ENCODE data around the gene PHLDB2.

PHLDB2 gene

DNA sequence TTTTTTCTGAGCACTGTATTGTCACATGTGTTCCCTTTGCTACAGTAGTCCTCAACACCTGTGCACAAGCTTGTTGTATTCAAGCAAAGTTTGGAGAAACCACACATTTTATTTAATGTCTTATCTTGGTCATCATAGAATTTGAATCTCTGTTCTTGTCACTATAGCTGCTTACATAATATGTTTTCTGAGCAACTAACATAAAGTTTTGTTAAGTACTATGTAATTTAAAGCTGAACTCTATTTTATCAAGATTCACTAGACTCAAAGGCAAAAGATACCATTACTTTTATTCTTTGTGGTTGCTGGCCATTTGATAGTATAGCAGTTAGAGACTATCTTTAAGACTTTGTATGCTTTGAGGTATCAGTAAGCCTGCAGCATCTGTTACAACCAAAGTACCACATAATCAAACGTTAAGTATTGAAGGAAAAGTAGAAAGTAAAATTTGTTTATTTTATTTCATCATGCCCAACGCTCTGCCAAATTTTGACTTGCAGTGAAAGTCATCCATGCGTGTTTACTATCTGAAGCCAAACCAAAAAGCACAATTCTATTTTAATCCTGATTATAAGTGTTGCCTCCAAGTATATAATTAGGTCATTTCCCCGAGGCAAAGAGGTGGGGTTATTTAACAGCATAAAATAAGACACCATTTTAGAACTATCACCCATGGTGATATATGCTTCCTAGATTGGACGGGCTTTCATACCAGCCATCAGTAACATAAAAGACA, 109.4 kb downstream of the PHLDB2 start:
- no peak for DNase-seq

DNA sequence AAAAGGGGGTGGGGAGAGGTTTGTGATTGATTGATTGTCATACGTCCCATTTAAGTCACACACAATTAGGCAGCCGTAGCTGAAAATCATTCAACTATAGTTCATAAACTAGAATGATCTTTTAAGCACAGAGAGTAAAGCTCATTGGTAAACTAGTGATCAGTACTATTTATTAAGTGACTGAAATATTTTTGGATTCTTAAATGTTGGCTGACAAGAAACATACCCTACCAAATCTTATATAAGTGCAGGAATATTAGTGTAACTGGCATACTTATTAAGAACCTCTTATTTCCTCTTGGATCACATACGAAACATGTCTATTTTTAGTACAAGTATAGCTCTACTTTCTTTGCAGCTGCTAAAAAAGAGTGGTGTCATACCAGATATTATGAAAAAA, 111.3 kb downstream of the PHLDB2 start:
- DNase-seq = no peak

DNA sequence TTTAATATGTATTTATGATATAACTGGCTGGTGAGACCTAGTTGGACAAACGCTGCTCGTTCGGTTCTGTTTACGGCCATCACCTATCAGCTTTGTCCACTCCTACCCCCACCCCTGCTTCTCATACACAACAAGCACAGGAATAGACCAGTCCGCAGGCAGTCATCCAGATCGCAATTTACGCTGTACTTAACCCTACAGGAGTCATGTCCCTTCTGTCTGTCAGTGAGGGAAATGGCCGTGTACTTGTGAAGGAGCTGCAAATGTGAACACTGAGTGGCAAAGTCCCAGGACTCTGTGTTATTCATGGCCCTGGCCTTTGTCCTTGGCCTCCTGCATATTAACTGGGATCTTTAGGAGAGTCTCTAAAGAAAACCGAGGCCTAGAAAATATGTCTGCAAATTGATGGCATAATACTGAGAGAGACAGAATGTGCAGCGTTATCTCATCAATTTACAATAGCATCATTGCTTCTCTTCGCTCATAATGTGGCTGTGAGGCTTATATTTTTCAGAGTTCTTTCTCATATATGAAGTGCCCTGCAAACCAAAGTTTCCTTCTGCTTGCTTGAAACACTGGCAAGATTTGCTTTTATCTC, 112.6 kb downstream of the PHLDB2 start:
- no peak for DNase-seq

DNA sequence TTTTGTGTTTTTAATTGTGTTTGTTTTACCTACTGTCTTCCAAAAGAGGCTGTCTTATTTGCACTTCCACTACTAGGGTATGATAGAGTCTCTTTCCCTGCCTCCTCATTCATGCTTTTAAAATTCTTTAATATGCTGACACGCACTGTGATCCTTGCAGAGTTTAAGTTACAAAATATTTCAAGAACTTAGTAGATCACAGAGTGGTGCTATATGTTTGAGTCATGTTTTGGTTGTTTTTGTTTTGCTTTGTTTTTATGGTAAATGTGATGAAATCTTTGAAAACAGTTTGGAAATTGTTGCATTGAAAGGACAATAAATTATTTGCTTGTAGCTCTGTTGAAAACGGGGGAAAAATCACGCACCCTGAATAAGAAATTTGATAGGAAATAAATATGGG, 113.8 kb downstream of the PHLDB2 start:
- DNase-seq = no peak

DNA sequence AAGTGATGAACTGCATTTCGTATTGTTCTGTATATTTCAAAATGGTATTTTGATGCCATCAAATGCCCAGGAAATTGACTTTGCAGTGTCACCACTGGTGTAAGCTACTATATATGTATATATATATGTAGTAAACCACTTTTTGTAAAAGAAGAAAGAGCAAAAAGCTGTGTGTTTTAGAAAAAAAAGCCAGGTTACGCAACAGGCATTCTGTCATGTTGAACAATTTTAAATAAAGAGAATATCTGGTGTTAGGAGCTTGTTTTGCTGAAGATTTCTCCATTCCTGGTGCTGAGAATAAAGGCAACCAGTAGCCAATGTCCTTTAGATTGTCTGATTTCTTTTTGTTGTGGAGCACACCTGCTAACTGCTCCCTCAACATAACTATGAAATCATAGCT, 116.1 kb downstream of the PHLDB2 start:
- no peak for DNase-seq

DNA sequence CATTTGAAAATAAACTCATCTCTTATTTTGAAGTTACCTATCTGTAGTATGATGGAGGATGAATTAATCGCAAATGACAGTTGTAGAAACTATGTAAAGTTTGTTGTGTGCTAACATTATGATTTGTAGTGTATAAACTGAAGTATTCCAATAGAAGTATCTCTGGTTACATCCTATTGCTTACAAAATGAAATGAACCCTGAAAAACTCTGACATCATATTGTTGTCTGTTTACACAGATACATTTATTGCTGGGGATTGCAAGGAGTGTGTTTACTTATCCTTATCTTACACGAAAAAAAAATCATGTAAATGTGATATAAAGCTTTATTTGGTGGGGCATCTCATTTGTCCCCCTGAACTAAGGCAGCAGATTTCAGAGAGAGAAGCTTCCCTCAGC, 117.2 kb downstream of the PHLDB2 start:
- no peak for DNase-seq

DNA sequence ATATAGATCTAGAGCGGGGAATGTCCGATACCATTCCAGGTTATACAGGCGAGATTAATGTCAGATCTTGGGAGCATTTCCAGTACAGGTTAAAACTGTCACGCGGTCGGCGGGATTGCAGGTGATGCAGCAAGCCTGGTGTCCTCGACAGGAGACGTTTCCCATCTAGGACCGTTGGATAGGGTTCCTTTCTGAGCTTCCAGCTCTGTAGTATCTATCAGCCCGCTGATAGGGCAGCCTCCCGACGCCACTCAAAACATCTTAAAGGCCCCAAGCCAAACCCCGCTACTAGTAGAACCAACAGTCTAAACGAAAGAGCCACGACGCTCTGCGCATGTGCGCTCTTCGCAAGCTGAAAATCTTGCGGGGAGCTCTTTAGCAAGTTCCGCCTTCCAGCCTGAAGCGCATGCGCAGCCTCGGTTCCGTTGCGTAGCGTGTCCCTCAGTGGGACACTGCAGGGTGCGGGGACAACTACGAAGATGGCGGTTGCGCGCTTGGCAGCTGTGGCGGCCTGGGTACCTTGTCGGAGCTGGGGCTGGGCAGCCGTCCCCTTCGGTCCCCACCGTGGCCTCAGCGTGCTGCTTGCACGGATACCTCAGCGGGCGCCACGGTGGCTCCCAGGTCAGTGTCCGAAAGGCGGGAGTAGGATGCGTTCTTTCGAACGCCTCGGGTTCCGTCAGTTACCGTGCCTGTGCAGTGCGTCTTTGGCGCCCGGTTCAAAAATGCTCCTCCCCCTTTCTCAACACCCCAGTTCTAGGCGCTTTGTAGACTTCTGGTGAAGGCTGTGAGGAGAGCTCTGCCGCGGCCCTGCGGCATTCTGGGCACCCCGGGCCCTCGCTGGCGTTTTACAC, 119.7 kb downstream of the PHLDB2 start, which contains the start of gene ABHD10:
TSS of gene ABHD10 (plus strand) at position 444 of the 851 bp plus-strand sequence. CDS start at position 480, 36 bp downstream.
- peak; percentile 93 for DNase-seq

DNA sequence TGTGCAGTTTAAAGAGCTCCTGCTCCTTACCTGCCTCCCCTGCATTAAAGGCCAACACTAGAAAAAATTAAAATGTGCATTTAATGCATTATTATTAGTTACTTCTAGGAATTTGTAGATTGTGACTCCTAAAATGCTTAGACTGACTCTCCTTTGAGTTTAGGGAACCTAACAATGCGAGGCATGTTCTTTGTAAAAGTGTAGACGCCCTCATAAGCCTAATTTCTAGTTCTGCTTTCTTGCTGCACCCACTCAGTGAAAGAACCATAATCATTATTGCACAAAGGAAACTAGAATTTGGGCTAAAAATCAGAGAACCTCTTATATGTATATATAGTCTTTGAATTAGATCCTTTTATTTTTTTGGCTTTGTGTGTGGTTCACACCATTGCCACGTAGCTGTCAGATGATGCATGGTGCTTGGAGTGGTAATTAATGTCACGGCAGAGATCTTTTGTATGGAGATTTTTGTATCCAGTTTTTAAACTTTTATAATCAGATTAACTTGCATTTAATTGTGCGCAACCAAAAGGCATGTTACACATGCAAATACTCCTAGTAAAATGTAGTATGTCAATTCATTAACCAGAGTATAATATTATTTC, 120.5 kb downstream of the PHLDB2 start:
- peak; percentile 9 for DNase-seq

DNA sequence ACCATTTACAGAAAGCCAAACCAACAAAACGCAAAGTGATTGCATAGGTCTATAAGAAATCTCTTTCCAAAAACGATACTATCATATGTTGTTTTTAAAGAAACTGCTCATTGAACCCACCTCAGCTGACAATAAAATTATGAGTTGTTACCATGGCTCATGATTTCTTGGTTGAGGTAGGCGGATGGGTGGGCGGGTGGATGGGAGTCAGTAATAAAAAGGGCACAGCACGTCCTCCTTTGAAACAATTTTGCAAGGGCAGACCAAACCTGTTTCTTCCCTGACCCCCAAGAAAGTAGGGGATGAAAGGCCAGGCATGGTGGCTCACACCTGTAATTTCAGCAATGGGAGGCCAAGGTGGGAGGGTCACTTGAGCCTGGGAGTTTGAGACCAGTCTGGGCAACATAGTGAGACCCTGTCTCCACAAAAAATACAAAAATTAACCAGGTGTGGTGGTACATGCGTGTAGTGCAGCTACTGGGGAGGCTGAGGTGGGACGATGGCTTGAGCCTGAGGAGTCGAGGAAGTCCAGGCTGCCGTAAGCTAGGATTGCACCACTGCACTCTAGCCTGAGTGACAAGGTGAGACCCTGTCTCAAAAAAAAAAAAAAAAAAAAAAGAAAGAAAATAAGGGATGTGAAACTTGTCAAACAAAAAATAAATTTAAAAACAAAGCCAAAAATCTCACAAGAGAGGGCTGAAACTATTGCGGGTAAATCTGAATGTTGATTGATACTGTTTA, 121.8 kb downstream of the PHLDB2 start:
- DNase-seq = no peak

DNA sequence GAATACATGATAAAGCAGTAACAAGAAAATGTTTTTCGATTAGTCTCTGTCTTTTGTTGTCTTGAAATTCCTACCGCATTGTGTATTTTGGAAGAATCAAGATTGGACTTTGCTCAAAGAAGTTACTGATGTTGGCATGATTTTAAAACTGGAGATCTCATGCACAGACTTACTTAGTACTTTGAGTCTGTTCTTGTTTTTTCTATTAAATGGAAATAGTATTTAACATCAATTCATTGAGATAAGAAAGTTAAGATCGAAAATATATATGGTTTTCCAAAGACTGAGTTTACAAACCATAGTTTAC, 122.3 kb downstream of the PHLDB2 start:
- DNase-seq = no peak

DNA sequence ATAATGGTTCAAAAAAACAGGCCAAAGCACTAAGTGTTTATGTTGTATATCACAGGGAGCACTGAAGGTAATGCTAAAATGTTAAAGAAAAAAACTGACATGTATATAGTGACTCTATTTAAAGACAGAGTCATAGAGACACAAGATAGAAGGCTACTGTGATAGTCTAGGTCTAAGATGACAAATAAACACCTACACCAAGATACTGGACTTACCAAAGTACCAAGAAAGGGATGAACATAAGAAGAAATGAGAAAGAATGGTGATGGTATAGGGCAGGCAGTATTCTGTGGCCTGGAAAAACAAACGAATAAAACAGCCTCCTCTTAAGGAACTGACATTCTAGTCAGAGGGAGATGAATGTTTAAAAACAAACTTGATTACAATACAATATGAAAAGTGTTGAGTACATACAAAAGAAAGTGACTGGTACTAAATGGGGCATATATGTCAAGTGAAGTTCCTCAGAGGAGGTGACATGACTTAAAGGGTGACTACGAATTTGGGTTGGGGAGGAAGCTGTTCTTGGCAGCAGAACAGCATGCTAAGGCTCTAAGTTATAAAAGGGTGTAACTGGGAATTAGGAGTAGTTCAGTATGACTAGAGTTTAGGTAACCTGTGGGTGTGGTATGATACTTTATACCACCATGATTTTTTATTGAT, 125.7 kb downstream of the PHLDB2 start:
- no peak for DNase-seq

DNA sequence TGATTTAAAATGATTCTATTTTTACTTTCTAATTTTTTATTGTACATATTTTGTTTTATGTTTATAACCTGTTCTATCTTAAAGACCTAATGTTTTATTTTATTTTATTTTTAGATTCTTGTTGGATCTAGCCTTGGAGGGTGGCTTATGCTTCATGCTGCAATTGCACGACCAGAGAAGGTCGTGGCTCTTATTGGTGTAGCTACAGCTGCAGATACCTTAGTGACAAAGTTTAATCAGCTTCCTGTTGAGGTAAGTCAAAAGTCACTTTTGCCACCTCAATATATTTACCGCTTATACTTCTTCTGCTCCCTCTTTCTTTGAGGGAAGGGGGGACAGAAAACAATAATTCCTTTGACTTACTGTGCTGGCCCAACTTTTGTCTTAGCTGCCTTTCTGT, 127.7 kb downstream of the PHLDB2 start:
- no peak for DNase-seq

DNA sequence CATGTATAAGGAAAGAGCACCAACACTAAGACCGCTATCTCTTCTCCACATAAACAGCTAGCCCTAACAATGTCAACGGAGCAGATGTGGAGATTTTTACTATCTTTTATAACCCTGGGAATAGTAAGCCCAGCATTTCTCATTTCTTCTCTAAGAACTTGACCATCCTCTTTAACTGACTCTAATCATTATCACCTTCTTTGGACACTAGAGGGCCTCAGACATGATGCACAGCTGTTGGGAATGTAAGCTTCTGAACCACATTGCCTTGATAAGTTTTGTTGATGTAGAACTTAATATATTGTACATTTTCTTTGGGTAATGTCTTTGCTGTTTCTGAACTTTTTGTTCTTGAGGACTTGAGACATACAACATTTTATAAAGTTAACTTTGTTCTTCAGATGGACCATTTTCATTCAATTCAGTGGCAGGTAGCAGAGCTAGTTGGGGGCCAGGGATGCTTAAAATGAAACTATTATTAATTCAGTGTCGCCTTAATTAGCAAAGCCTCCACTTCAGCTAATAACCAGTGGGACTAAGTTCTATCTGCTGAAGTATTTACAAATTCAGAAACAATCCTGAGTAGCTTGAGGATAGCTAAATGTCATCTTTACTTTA, 130.1 kb downstream of the PHLDB2 start:
- DNase-seq = peak; percentile 60

DNA sequence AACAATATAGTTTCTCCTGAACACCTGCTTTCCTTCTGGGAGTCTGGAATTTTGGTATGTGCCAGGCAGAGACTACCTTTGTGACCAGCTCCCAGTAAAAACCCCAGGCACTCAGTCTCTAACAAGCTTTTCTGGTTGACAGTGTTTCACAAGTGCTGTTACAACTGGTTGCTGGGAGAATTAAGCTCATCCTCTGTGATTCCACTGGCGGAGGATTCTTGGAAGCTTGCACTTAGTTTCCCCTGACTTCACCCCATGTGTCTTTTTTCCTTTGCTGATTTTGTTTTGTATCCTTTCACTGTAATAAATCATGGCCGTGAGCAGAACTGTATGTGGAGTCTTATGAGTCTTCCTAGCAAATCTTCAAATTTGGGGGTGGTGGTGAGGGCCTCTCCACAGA, 134.0 kb downstream of the PHLDB2 start:
- DNase-seq = no peak

DNA sequence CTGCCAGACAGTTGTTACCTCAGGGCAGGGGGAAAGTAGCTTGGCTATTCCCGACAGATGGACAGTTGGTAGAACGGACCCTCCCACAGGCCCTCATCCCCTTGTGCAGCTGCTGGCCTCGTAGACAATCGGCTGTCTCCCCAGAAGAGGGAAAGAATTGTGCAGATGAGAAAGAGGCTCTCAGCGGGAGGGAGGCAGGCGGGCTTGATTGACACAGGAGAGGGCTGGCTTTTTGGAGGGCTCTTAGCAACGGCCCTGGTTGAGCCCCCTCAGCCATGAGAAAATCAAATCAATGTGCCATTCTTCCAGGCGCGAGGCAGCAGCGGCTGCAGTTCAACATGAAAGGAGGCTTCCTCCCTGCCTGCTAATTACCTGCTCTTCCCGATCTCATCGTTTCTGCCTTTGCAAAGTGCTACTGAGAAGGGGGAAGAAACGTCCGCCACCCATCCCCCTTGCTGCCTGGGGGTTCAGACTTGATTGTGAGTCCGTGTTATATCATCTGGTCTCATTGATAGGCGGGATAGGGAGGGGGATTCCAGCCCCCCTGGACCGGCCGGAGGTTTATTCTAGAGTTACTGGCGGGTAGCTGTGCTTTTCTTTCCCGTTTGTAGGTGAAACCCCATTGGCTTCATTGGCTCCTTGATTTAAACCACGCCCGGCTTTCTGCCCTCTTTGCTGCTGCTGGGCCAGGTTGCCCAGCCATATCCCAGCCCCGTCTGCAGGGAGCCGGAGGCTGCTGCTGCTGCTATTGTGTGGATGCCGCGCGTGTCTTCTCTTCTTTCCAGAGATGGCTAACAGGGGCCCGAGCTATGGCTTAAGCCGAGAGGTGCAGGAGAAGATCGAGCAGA, 139.8 kb downstream of the PHLDB2 start, which contains the start of gene TAGLN3:
TSS of gene TAGLN3 (plus strand) at position 287 of the 848 bp plus-strand sequence. CDS start at position 788, 501 bp downstream.
- DNase-seq = no peak

DNA sequence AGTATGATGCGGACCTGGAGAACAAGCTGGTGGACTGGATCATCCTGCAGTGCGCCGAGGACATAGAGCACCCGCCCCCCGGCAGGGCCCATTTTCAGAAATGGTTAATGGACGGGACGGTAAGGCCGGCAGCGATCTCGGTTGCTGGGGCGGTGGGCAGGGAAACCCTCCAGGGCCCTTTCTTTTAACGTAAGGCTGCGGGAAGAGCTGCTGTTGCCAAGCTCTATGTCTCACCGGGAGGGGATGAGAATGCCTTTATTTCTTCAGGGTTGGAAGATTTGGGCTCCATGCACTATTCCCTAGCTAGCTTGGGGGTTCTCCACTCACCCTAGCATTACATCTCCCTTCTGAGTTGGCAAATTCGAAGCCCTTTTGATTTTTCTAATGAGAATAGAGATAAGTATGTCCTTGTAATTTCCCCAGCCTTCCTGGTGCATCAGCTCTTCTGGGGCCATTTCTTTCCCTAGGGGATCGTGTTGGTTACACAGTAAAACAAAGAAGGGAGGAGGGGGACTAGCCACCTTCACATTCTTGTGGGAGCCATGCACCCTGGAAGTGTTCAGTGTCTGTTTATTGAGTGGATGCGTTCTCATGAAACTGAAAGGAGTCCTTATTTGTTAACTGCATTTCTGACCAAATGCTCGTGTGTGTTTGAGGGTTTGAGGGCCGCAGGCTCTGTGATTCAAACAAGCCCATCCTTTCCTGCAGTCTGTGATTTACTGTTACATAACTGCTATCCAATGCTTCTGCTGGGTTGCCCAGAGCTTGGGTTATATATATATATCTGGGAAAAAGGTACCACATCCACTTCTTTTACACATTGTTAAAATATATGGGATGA, 140.6 kb downstream of the PHLDB2 start:
- DNase-seq = no peak

DNA sequence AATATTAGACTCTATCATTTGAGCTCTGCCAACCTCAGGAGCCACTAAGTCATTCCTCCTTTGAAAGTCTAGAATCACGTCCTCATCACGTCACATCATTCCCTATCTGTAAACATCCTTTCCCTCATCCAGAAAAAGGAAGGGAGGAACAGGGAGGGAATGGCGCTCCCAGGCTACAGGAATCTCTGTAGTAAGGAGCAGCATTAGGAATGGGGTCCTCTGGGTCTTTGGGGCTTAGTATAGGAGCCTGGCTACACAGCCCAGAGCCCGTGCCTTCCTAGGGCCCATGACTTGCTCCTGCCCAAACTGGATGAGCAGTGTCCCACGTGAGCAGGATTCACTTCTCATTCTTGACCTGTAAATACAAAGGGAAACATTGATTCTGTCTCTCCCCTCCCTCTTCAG, 141.3 kb downstream of the PHLDB2 start:
- no peak for DNase-seq

DNA sequence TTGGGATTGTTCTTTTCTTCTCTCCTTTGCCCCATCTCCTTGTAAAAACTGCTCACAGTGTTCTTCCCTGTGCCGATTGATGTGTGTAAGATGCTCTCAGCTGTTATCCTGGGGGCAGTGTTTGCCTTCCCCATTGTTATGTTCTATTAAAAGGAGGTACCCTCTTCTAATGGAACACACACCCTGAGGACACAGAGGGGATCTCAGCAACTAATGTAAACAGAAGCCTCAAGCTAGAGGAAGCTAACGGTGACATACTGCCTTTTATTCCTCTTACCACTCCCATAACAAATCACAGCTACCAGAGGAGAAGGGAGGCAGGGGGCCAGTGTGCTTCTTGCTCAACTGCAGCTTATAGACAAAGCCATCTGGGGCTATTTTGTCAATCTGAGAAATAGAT, 141.9 kb downstream of the PHLDB2 start:
- no peak for DNase-seq

DNA sequence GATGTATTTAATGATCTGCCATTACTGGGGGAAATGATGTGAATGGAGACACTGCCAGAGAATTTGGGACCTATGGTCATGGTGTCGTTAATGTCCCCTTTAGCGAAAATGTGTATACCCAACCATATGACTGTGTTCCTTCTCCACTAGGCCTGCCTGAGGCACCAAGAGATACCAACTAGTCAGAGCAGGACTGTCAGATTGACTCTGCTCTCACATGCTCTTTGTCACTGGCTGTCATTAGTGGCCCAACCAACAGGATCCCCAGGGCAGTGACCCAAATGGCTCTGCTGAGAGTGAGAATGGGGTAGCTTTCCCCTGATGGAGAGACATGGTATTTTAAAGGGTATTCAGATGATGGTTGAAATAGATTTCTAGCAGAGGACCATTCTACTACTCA, 142.5 kb downstream of the PHLDB2 start:
- DNase-seq = no peak
